Type B pancreatic cell (in vitro differentiated cells): Measurements from ENCODE around the gene KY. TPM values are rescaled to one million over a fixed set of nuclear protein-coding genes. Genes with fewer than 3 reads are reported as not detected.

Source experiments
- DNase-seq: peaks from one replicate; pipeline ENCODE4 v3.0.0; 2021; ENCODE audit warnings: mixed read lengths; ENCODE audit not compliant: unreplicated experiment; ENCODE audit errors: extremely low spot score
- H3K27ac Mint-ChIP-seq: 2 replicates; pipeline ENCODE4 v1.8.0; 2021; ENCODE audit warnings: mild to moderate bottlenecking, mixed read lengths
- H3K27me3 Mint-ChIP-seq: 2 replicates; pipeline ENCODE4 v1.8.0; 2021; ENCODE audit warnings: mixed read lengths
- H3K36me3 Mint-ChIP-seq: 2 replicates; pipeline ENCODE4 v1.8.0; 2021; ENCODE audit warnings: mixed read lengths
- H3K4me1 Mint-ChIP-seq: one replicate; pipeline ENCODE4 v1.8.0; 2021; ENCODE audit warnings: mixed read lengths; ENCODE audit not compliant: unreplicated experiment
- H3K4me3 Mint-ChIP-seq: 2 replicates; pipeline ENCODE4 v1.8.0; 2021; ENCODE audit warnings: mild to moderate bottlenecking, mixed read lengths
- H3K9me3 Mint-ChIP-seq: 2 replicates; pipeline ENCODE4 v1.8.0; 2021; ENCODE audit warnings: mixed read lengths
- CTCF ChIP-seq: fragments of 200-600 bp; sonication (generic); conservative IDR thresholded peaks from 2 replicates; pipeline ENCODE4 v1.5.0; 2021; ENCODE audit warnings: antibody characterized with exemption, mild to moderate bottlenecking
- long read RNA-seq: library from polyadenylated mRNA; unstranded; transcript quantifications from one replicate; pipeline ENCODE4 v2.0.0, GENCODE V29; 2020
- total RNA-seq: library from RNA; stranded (reverse); gene quantifications from 2 replicates; pipeline ENCODE4 v1.2.1, GENCODE V29; 2021; ENCODE audit warnings: low replicate concordance

The KY gene, protein sequence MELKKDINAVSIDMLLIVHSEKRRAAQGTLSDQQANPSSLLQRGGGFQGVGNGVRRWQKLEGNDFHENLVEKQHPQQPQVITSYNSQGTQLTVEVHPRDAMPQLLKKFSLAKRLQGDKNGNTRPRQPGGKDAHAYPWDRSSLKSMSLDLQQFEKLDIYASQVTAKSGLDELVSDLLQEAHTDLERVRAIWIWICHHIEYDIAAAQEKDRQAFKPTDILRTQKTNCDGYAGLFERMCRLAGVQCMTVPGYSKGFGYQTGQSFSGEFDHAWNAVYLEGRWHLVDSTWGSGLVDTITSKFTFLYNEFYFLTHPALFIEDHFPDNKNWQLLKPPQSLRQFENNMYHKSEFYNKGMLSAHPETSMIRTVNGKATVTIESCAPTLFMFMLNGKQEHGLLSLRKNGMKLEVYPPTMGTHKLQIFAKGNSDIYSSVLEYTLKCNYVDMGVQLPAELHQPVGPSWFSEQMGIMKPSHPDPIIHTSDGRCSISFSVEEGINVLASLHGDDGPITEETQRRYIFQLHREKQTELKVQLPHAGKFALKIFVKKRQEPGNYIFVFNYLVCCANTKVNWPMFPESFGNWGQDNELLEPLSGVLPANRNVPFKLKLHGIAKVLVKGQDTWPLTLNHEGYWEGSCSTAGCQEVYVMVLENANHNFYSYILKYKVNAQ
- total RNA-seq: 0.43 and 0.58 TPM in 2 replicates
- long read RNA-seq: 0 reads

DNA sequence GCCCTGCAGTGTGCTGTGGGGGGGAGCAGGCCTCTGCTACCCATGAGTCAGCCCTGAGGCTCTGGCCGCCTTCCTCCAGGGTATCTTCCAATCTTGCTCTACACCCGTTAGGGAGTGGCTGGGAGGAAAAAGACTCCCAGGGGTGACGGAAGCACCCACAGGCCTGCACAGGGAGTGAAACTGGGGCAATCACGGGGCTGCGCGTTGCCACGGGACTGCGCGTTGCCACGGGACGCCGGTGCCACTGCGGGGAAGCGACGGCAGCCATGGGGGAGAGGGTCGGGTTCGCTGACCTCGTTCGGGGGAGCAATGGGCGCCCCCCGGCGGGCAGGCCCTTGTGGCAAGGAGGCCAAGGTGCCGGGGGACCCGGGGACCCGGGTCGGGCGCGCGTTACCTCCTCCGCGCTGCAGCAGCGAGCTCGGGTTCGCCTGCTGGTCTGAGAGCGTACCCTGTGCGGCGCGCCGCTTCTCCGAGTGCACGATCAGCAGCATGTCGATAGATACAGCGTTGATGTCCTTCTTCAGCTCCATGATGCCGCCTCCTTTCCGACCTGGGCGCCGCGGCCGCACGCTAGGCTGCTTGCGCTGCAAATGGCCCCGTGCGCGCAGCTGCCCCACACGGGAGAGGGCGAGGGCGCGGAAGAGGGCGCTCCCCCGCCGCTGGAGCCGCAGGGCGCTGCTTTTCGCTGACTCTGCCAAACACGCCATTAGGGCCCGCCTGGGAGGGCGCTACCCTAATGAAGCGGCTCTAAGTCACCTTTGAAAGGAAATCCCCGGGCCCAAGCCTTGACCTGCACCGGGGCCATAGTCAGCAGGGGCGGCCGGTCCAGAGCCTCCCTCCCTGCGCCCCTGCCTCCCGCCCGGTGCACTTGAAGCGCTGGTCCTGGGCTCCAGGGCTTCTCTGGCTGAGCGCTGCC lies at the start of gene KY:
Gene KY, minus strand, starts transcription at position 592 of the 916 bp plus-strand sequence. Its CDS starts 62 bp downstream, at position 530.
- Mint-ChIP-seq H3K9me3 (no peaks in the 10 kb centered on the region), H3K4me1 (no peaks in the 10 kb centered on the region), H3K27me3 (peaks cover 85% of the 10 kb centered on the region), H3K36me3 (no peaks in the 10 kb centered on the region), H3K4me3 (peak within 1 kb of the TSS; percentile 81), H3K27ac (no peak within 1 kb of the TSS)
- TF ChIP-seq CTCF: peak; percentile 21
- no peak for DNase-seq

DNA sequence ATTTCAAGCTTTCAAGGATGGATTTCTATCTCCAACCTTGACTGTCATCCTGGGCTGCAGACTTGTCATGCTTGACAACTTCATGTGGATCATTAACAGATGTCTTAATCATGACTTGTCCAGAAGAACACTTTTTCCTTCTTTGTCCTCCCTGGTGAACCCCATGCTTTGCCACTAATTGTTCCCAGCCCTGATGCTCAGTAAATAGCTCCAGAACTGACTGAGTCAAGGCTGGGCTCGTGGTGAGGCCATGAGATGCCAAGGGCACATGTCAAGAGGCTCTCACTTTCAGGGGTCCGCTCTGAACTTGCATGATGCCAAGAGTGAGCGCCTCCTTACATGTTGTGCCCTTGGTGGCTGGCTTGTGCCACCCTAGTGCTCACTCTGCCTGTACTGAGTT lies 48.9 kb upstream of the KY start:
- Mint-ChIP-seq H3K4me1 (peaks cover 2% of the 10 kb centered on the region), H3K9me3 (no peaks in the 10 kb centered on the region), H3K27ac (no peak overlapping the region), H3K27me3 (peaks cover 12% of the 10 kb centered on the region), H3K4me3 (no peak overlapping the region), H3K36me3 (no peaks in the 10 kb centered on the region)
- no peak for DNase-seq
- no peak for TF ChIP-seq CTCF

GRCh38 chr3:134699141-134699711 lies 48.4 kb upstream of the KY start:
- no peak for TF ChIP-seq CTCF
- Mint-ChIP-seq H3K27me3 (peaks cover 8% of the 10 kb centered on the region), H3K9me3 (no peaks in the 10 kb centered on the region), H3K36me3 (no peaks in the 10 kb centered on the region), H3K4me3 (no peak overlapping the region), H3K27ac (no peak overlapping the region), H3K4me1 (peaks cover 6% of the 10 kb centered on the region)
- no peak for DNase-seq

GRCh38 chr3:134697830-134698689 lies 47.2 kb upstream of the KY start:
- no peaks in the 10 kb centered on the region for H3K9me3 Mint-ChIP-seq
- H3K4me1 Mint-ChIP-seq: peaks cover 6% of the 10 kb centered on the region
- TF ChIP-seq CTCF: no peak
- H3K36me3 Mint-ChIP-seq: no peaks in the 10 kb centered on the region
- H3K27ac Mint-ChIP-seq: no peak overlapping the region
- no peak for DNase-seq
- H3K27me3 Mint-ChIP-seq: peaks cover 3% of the 10 kb centered on the region
- H3K4me3 Mint-ChIP-seq: no peak overlapping the region
